ENCODE measurements around the gene NELFA.

- no peak for TF ChIP-seq CTCF (IDR thresholded peaks at IDR 0.05)
- TF ChIP-seq POLR2A (IDR thresholded peaks at IDR 0.05): no peak
Observed at GRCh38 chr4:1969928-1970723, 38.6 kb downstream of the NELFA start.

All from Peyer's patch (tissue), 4 donors.